GM19238 (cell line): ENCODE measurements around the gene TAOK2.
"Not testable (repeated sequence)": the region's sequence is repeated elsewhere in the genome, so short reads cannot be mapped to it uniquely, and the experiment has no call there.

Experiments used
- DNase-seq: peaks from one replicate; pipeline ENCODE4 v3.0.0; 2011; ENCODE audit warnings: low spot score; ENCODE audit not compliant: insufficient read length

TAOK2 gene

GRCh38 chr16:29973384-29974246 is at the start of gene TAOK2:
Gene TAOK2, plus strand, starts transcription at chr16:29973868. Its CDS starts 3,905 bp downstream, at chr16:29977773.
- DNase-seq: peak; percentile 99

- DNase-seq: no peak
Observed at GRCh38 chr16:29925105-29925756, 48.4 kb upstream of the TAOK2 start.

- DNase-seq: peak; percentile 96
Observed at GRCh38 chr16:29925781-29926710, 47.6 kb upstream of the TAOK2 start, which contains the start of gene KCTD13. Gene KCTD13, minus strand, starts transcription at chr16:29926226. Its CDS starts 193 bp downstream, at chr16:29926033.

- DNase-seq: no peak
Observed at GRCh38 chr16:29926711-29927052, 47.0 kb upstream of the TAOK2 start.

- no peak for DNase-seq
Observed at GRCh38 chr16:29927070-29927905, 46.4 kb upstream of the TAOK2 start.

GRCh38 chr16:29931750-29932149 is 41.9 kb upstream of the TAOK2 start:
- not testable (repeated sequence) for DNase-seq

- no peak for DNase-seq
Observed at GRCh38 chr16:29940656-29941055, 33.0 kb upstream of the TAOK2 start.

GRCh38 chr16:29943846-29944799 is 29.5 kb upstream of the TAOK2 start:
- no peak for DNase-seq

- no peak for DNase-seq
Observed at GRCh38 chr16:29947897-29948296, 25.8 kb upstream of the TAOK2 start.

- no peak for DNase-seq
Observed at GRCh38 chr16:29950806-29951461, 22.7 kb upstream of the TAOK2 start.

- no peak for DNase-seq
Observed at GRCh38 chr16:29951625-29952365, 21.9 kb upstream of the TAOK2 start.

GRCh38 chr16:29958756-29959155 is 14.9 kb upstream of the TAOK2 start:
- DNase-seq: no peak

GRCh38 chr16:29959293-29959692 is 14.4 kb upstream of the TAOK2 start:
- no peak for DNase-seq

- DNase-seq: not testable (repeated sequence)
Observed at GRCh38 chr16:29959821-29960220, 13.8 kb upstream of the TAOK2 start.

- DNase-seq: no peak
Observed at GRCh38 chr16:29961127-29961478, 12.6 kb upstream of the TAOK2 start.

- DNase-seq: peak; percentile 97
Observed at GRCh38 chr16:29961479-29962343, 12.0 kb upstream of the TAOK2 start, which contains the start of gene TMEM219. Gene TMEM219, plus strand, starts transcription at chr16:29962079. Its CDS starts 1,065 bp downstream, at chr16:29963144.

- no peak for DNase-seq
Observed at GRCh38 chr16:29962344-29962994, 11.2 kb upstream of the TAOK2 start.
